Measurements from ENCODE around the gene OR4C5. TPM values are rescaled to one million over a fixed set of nuclear protein-coding genes. Genes with fewer than 3 reads are reported as not detected.
"Not testable (repeated sequence)": the region's sequence is repeated elsewhere in the genome, so short reads cannot be mapped to it uniquely, and the experiment has no call there.

OR4C5 gene
- total and polyA plus RNA-seq, 2 donors (not counting 3 experiments of a cell fraction or from before 2014, with no cell fraction given): not detected

GRCh38 chr11:48324620-48325019 is 41.6 kb downstream of the OR4C5 start, which contains the start of gene OR4C3:
TSS of gene OR4C3 (plus strand) at chr11:48324920. CDS start at chr11:48325022, 102 bp downstream.
- POLR2A ChIA-PET; H3K27me3 ChIP-seq (ENCODE audit: control insufficient read depth in 2 of 2, insufficient read depth in 2 of 2, low read length in 2 of 2); CTCF ChIA-PET; H4K20me1 ChIP-seq (replicated peaks; ENCODE audit: control insufficient read depth, extremely low read depth, insufficient read depth, low read length); H3K36me3 ChIP-seq (ENCODE audit: control insufficient read depth in 2 of 2, extremely low read depth in 1 of 2, insufficient read depth in 2 of 2, low read length in 2 of 2); H3K4me2 ChIP-seq (ENCODE audit: insufficient read depth, low read length); H3K4me3 ChIP-seq (replicated peaks in 1 of 3; ENCODE audit: insufficient read depth in 1 of 3, low read depth in 1 of 3, low read length in 3 of 3); H3K9ac ChIP-seq (replicated peaks; ENCODE audit: extremely low read depth, insufficient read depth, low read length); H3K9me3 ChIP-seq (replicated peaks; ENCODE audit: control insufficient read depth, insufficient read depth, low read length); H3K79me2 ChIP-seq (ENCODE audit: control insufficient read depth, insufficient read depth, low read length); H3K4me1 ChIP-seq (ENCODE audit: control insufficient read depth, extremely low read depth, insufficient read depth, low read length); H2AFZ ChIP-seq (ENCODE audit: low read depth, low read length); H3K27ac ChIP-seq (ENCODE audit: insufficient read depth, low read depth, low read length); intact Hi-C loops (cut with micrococcal nuclease); FAIRE-seq; dilution Hi-C loops (cut with MboI; ENCODE audit: extremely low pct_ligation_motif_present, low sequenced_read_pairs); BruUV-seq (replicated peaks); H3K9me1 ChIP-seq (replicated peaks; ENCODE audit: control insufficient read depth, extremely low read depth, insufficient read depth, low read length); DNase-seq (ENCODE audit: low read depth, low spot score): not testable (repeated sequence)

- intact Hi-C loops (cut with micrococcal nuclease); BruUV-seq (replicated peaks); H3K9me3 ChIP-seq (replicated peaks; ENCODE audit: control insufficient read depth, insufficient read depth, low read length); H3K4me1 ChIP-seq (ENCODE audit: control insufficient read depth, extremely low read depth, insufficient read depth, low read length); FAIRE-seq; H4K20me1 ChIP-seq (replicated peaks; ENCODE audit: control insufficient read depth, extremely low read depth, insufficient read depth, low read length); H3K4me3 ChIP-seq (replicated peaks in 1 of 3; ENCODE audit: insufficient read depth in 1 of 3, low read depth in 1 of 3, low read length in 3 of 3); dilution Hi-C loops (cut with MboI; ENCODE audit: extremely low pct_ligation_motif_present, low sequenced_read_pairs); H3K9me1 ChIP-seq (replicated peaks; ENCODE audit: control insufficient read depth, extremely low read depth, insufficient read depth, low read length); DNase-seq (ENCODE audit: low read depth, low spot score); H3K4me2 ChIP-seq (ENCODE audit: insufficient read depth, low read length); CTCF ChIA-PET; H2AFZ ChIP-seq (ENCODE audit: low read depth, low read length); H3K27ac ChIP-seq (ENCODE audit: insufficient read depth, low read depth, low read length); H3K36me3 ChIP-seq (ENCODE audit: control insufficient read depth in 2 of 2, extremely low read depth in 1 of 2, insufficient read depth in 2 of 2, low read length in 2 of 2); POLR2A ChIA-PET; H3K27me3 ChIP-seq (ENCODE audit: control insufficient read depth in 2 of 2, insufficient read depth in 2 of 2, low read length in 2 of 2); H3K9ac ChIP-seq (replicated peaks; ENCODE audit: extremely low read depth, insufficient read depth, low read length); H3K79me2 ChIP-seq (ENCODE audit: control insufficient read depth, insufficient read depth, low read length): not testable (repeated sequence)
Observed at GRCh38 chr11:48319813-48320212, 46.5 kb downstream of the OR4C5 start.

Other genes starting within 250 kb of the OR4C5 start
- gene OR4B1, start 149.7 kb downstream of the OR4C5 start, total RNA-seq: not detected in 2 replicates
- not detected in 2 replicates for gene OR4B1, start 149.7 kb downstream of the OR4C5 start, polyA plus RNA-seq
- gene OR4X2, start 121.4 kb downstream of the OR4C5 start, total RNA-seq: not detected in 2 replicates
- not detected in 2 replicates for gene OR4X2, start 121.4 kb downstream of the OR4C5 start, polyA plus RNA-seq
- not detected in 2 replicates for gene OR4X1, start 102.6 kb downstream of the OR4C5 start, total RNA-seq
- gene OR4X1, start 102.6 kb downstream of the OR4C5 start, polyA plus RNA-seq: not detected in 2 replicates
- not detected in 2 replicates for gene OR4S1, start 60.2 kb downstream of the OR4C5 start, total RNA-seq
- gene OR4S1, start 60.2 kb downstream of the OR4C5 start, polyA plus RNA-seq: not detected in 2 replicates
- not detected in 2 replicates for gene OR4C3, start 41.5 kb downstream of the OR4C5 start, total RNA-seq
- not detected in 2 replicates for gene OR4C3, start 41.5 kb downstream of the OR4C5 start, polyA plus RNA-seq
- gene OR4A47, start 122.3 kb upstream of the OR4C5 start, total RNA-seq: not detected in 2 replicates
- gene OR4A47, start 122.3 kb upstream of the OR4C5 start, polyA plus RNA-seq: not detected in 2 replicates